ENCODE measurements around the gene PPP1R3E. TPM values are rescaled to one million over a fixed set of nuclear protein-coding genes. Genes with fewer than 3 reads are reported as not detected.
A peak's percentile ranks its signal among the peaks of the same experiment; 100 is the strongest.

The PPP1R3E gene
- total and polyA plus RNA-seq, 2 of the 13 experiments (the other 11 are each of a cell fraction or from before 2014, with no cell fraction given): 16.5 to 26.5 TPM

DNA sequence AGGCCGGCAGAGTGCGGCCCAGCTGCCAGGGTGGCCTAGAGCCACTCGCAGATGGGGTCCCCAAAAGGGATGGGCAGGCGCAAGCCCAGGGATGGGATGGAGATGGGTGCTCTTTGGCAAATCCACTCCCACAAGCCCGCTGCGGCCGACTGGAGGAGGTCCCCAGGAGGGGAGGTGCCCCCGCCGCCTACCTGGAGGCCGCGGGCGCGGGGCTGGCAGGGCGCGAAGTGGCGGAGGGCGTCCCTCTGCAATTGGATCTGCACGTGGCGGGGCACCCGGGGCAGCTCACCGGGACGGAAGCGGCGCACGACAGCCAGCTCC lies 730 bp downstream of the PPP1R3E start (continued):
- TF ChIP-seq, protein P1, sequence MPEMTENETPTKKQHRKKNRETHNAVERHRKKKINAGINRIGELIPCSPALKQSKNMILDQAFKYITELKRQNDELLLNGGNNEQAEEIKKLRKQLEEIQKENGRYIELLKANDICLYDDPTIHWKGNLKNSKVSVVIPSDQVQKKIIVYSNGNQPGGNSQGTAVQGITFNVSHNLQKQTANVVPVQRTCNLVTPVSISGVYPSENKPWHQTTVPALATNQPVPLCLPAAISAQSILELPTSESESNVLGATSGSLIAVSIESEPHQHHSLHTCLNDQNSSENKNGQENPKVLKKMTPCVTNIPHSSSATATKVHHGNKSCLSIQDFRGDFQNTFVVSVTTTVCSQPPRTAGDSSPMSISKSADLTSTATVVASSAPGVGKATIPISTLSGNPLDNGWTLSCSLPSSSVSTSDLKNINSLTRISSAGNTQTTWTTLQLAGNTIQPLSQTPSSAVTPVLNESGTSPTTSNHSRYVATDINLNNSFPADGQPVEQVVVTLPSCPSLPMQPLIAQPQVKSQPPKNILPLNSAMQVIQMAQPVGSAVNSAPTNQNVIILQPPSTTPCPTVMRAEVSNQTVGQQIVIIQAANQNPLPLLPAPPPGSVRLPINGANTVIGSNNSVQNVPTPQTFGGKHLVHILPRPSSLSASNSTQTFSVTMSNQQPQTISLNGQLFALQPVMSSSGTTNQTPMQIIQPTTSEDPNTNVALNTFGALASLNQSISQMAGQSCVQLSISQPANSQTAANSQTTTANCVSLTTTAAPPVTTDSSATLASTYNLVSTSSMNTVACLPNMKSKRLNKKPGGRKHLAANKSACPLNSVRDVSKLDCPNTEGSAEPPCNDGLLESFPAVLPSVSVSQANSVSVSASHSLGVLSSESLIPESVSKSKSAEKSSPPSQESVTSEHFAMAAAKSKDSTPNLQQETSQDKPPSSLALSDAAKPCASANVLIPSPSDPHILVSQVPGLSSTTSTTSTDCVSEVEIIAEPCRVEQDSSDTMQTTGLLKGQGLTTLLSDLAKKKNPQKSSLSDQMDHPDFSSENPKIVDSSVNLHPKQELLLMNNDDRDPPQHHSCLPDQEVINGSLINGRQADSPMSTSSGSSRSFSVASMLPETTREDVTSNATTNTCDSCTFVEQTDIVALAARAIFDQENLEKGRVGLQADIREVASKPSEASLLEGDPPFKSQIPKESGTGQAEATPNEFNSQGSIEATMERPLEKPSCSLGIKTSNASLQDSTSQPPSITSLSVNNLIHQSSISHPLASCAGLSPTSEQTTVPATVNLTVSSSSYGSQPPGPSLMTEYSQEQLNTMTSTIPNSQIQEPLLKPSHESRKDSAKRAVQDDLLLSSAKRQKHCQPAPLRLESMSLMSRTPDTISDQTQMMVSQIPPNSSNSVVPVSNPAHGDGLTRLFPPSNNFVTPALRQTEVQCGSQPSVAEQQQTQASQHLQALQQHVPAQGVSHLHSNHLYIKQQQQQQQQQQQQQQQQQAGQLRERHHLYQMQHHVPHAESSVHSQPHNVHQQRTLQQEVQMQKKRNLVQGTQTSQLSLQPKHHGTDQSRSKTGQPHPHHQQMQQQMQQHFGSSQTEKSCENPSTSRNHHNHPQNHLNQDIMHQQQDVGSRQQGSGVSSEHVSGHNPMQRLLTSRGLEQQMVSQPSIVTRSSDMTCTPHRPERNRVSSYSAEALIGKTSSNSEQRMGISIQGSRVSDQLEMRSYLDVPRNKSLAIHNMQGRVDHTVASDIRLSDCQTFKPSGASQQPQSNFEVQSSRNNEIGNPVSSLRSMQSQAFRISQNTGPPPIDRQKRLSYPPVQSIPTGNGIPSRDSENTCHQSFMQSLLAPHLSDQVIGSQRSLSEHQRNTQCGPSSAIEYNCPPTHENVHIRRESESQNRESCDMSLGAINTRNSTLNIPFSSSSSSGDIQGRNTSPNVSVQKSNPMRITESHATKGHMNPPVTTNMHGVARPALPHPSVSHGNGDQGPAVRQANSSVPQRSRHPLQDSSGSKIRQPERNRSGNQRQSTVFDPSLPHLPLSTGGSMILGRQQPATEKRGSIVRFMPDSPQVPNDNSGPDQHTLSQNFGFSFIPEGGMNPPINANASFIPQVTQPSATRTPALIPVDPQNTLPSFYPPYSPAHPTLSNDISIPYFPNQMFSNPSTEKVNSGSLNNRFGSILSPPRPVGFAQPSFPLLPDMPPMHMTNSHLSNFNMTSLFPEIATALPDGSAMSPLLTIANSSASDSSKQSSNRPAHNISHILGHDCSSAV (CRISPR knock-in tag; IDR thresholded peaks at IDR 0.05; ENCODE audit: borderline replicate concordance): no peak; the same call in 1 of the 2 replicates
- TF ChIP-seq THAP11 (CRISPR knock-in tag; IDR thresholded peaks at IDR 0.05): no peak
- peak; percentile 83; the same call in 1 of the 2 replicates for TF ChIP-seq ZZZ3 (CRISPR knock-in tag; IDR thresholded peaks at IDR 0.05; ENCODE audit: borderline replicate concordance)
- TF ChIP-seq SP5 (CRISPR knock-in tag; IDR thresholded peaks at IDR 0.05; ENCODE audit: borderline replicate concordance, low read depth): 0 out of 2 replicates have a peak, but pooled peaks have one; percentile 8
- TF ChIP-seq ZNF749 (CRISPR knock-in tag; IDR thresholded peaks at IDR 0.05; ENCODE audit: borderline replicate concordance): peak; percentile 82; the same call in 1 of the 2 replicates
- no peak for TF ChIP-seq U2AF1 (optimal IDR thresholded peaks at IDR 0.05; ENCODE audit: low read depth, low read length)
- no peak for TF ChIP-seq CENPX (CRISPR knock-in tag; IDR thresholded peaks at IDR 0.05)
- TF ChIP-seq ZNF878 (CRISPR knock-in tag; IDR thresholded peaks at IDR 0.05): no peak
- TF ChIP-seq, protein P2, sequence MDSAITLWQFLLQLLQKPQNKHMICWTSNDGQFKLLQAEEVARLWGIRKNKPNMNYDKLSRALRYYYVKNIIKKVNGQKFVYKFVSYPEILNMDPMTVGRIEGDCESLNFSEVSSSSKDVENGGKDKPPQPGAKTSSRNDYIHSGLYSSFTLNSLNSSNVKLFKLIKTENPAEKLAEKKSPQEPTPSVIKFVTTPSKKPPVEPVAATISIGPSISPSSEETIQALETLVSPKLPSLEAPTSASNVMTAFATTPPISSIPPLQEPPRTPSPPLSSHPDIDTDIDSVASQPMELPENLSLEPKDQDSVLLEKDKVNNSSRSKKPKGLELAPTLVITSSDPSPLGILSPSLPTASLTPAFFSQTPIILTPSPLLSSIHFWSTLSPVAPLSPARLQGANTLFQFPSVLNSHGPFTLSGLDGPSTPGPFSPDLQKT (CRISPR knock-in tag; IDR thresholded peaks at IDR 0.05; ENCODE audit: borderline replicate concordance): peak; percentile 93; the same call in 1 of the 2 replicates
- TF ChIP-seq, protein P3, sequence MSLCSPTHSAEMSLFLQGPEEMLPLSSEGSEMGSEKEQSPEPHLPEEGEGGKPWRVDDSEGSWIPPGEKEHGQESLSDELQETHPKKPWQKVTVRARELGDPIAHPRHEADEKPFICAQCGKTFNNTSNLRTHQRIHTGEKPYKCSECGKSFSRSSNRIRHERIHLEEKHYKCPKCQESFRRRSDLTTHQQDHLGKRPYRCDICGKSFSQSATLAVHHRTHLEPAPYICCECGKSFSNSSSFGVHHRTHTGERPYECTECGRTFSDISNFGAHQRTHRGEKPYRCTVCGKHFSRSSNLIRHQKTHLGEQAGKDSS (CRISPR knock-in tag; IDR thresholded peaks at IDR 0.05; ENCODE audit: borderline replicate concordance, low read depth): no peak
- TF ChIP-seq ZBTB39 (CRISPR knock-in tag; IDR thresholded peaks at IDR 0.05): no peak
- peak; percentile 82; the same call in 1 of the 2 replicates for TF ChIP-seq ISL2 (CRISPR knock-in tag; IDR thresholded peaks at IDR 0.05)
- no peak for TF ChIP-seq HDAC6 (IDR thresholded peaks at IDR 0.05; ENCODE audit: low read depth, low read length)
- no peak for TF ChIP-seq SRSF4 (IDR thresholded peaks at IDR 0.05; ENCODE audit: low read depth, low read length, poor library complexity, severe bottlenecking)
